Gastroesophageal sphincter (tissue), 4 donors: ENCODE results near the gene CLSTN2. TPM values are rescaled to one million over a fixed set of nuclear protein-coding genes. Genes with fewer than 3 reads are reported as not detected.

ENCODE experiments used
- ATAC-seq: fragments of 150-250 bp; one replicate; pipeline ENCODE4 v1.9.1; 2016; ENCODE audit warnings: mild to moderate bottlenecking, moderate library complexity
- H3K27ac ChIP-seq, 4 donors: fragments of 200-600 bp; sonication (generic) in 3 of 4; 1 replicate in 3 of 4; 2 replicates in 1 of 4; pipeline ENCODE4 v1.5.1; 2016 to 2019
- H3K27me3 ChIP-seq: fragments of 200-600 bp; sonication (generic); one replicate; pipeline ENCODE4 v1.5.1; 2019
- H3K36me3 ChIP-seq, 2 donors: fragments of 200-600 bp; sonication (generic); one replicate each; pipeline ENCODE4 v1.5.1; 2019; ENCODE audit warnings: control low read depth in 1 of 2
- H3K4me1 ChIP-seq, 3 donors: fragments of 200-600 bp; sonication (generic); 1 replicate in 2 of 3; 2 replicates in 1 of 3; pipeline ENCODE4 v1.5.1; 2016 to 2019; ENCODE audit warnings: control low read depth in 2 of 3
- H3K4me3 ChIP-seq, 2 donors: fragments of 200-600 bp; sonication (generic); one replicate each; pipeline ENCODE4 v1.5.1; 2019; ENCODE audit warnings: mild to moderate bottlenecking in 1 of 2, moderate library complexity in 1 of 2
- H3K9me3 ChIP-seq, 3 donors: fragments of 200-600 bp; sonication (generic); one replicate each; pipeline ENCODE4 v1.5.1; 2017 to 2019; ENCODE audit warnings: control low read depth in 2 of 3
- CTCF ChIP-seq, 4 experiments: fragments of 200-600 bp in 2 of 4; fragments of 450-650 bp in 2 of 4; sonication (generic) in 1 of 4; IDR thresholded peaks; one replicate each; pipeline ENCODE4 v1.5.1; 2017 to 2019; ENCODE audit warnings: antibody characterized with exemption in 4 of 4, mild to moderate bottlenecking in 2 of 4, moderate library complexity in 2 of 4
- EP300 ChIP-seq: sonication (generic); formaldehyde crosslinking; IDR thresholded peaks from one replicate; pipeline ENCODE4 v1.6.1; 2017; ENCODE audit warnings: antibody characterized with exemption, mild to moderate bottlenecking
- POLR2A ChIP-seq, 2 donors: fragments of 450-650 bp; IDR thresholded peaks; one replicate each; pipeline ENCODE4 v1.6.1; 2017; ENCODE audit warnings: antibody characterized with exemption in 2 of 2, mild to moderate bottlenecking in 2 of 2, moderate library complexity in 1 of 2
- POLR2AphosphoS5 ChIP-seq: sonication (generic); formaldehyde crosslinking; IDR thresholded peaks from one replicate; pipeline ENCODE4 v1.6.1; 2017; ENCODE audit warnings: antibody characterized with exemption
- WGBS, 2 donors: methylation state at CpG; one replicate each; pipeline ENCODE4 v1.1.5; 2018; ENCODE audit warnings: low coverage in 1 of 2; 5-methylcytosine and 5-hydroxymethylcytosine counted together
- total RNA-seq, 4 donors: library from RNA; depleted of rRNA; stranded (reverse); fragments of >200 nt; gene quantifications; one replicate each; pipeline ENCODE4 v1.1.0, GENCODE V29; 2016

CLSTN2 gene
- total RNA-seq, 4 donors from 2014 or later = 6.6 to 9.7 (median 7.7) TPM

DNA sequence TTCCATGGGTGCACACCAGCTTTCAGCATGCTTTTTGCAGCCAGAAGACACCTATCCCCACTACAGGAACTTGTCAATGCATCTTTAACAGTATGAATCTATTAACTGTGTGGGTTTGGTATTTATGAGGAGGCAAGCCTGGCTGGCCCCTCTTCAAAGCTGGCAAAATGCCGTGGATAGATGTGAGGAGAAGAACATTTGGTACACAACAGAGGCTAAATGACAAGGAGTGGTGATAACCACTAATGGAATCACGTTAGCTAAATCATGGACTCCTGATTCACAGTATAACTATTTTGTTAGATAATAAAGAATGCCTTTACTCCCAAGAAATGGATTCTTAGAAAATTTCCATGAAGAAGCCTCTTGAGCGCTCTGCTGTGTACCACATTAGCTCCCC lies 187.2 kb downstream of the CLSTN2 start:
- H3K4me3 ChIP-seq = no peak overlapping the region
- no peaks in the 10 kb centered on the region for H3K9me3 ChIP-seq
- WGBS, 2 donors = 17 to 22% methylated on average over 3 of the region's 3 CpGs
- TF ChIP-seq POLR2AphosphoS5 = no peak
- no peaks in the 10 kb centered on the region for H3K27me3 ChIP-seq
- ATAC-seq = no peak
- no peaks in the 10 kb centered on the region for H3K4me1 ChIP-seq
- no peak overlapping the region for H3K27ac ChIP-seq
- no peaks in the 10 kb centered on the region for H3K36me3 ChIP-seq

DNA sequence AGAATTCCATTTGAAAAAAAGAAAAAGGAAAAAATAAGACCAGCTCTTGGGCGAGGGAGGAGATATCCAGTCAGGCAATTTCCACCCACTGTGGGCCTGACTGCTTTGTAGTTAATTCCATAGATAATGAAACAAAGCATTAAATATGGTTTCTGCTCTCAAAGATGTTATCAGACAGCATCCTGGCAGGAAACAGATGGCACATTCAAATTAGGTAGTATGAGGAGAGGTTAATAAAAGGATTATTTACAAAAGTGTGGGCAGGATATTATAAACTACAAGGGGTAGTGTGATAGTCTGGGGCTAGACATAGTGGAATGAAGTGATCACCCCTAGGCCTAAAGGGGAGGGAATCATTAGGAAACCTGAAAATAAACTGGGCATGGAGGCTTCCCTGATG lies 193.2 kb downstream of the CLSTN2 start:
- Histone ChIP-seq H3K27ac (no peak overlapping the region), H3K4me1 (no peaks in the 10 kb centered on the region), H3K4me3 (no peak overlapping the region), H3K36me3 (no peaks in the 10 kb centered on the region), H3K9me3 (no peaks in the 10 kb centered on the region), H3K27me3 (no peaks in the 10 kb centered on the region)
- TF ChIP-seq POLR2A (IDR thresholded peaks at IDR 0.05) (no peak), POLR2AphosphoS5 (no peak), CTCF (IDR thresholded peaks at IDR 0.05) (no peak), EP300 (no peak)
- 44 to 67% methylated on average over 1 of the region's 1 CpG for WGBS, 2 donors
- no peak for ATAC-seq

DNA sequence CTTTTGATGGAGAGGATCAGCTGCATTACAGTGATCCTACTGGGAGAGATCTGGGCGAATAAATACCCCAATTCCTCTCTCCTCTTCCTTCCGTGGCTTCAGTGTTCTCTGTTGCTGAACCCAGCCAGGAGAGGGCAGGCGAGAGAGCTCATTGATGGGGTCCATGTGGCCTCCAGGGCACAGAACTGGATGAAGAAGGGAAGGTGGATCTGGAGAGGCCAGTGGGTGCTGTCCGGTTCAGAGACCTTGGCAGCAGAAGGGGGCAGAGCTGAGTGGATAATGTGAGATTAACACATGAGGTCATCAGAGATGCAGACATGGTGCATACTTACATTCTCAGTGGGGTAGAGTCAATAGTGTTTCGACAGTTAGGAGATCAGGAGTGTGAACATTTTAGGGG lies 193.6 kb downstream of the CLSTN2 start:
- Histone ChIP-seq H3K4me1 (no peaks in the 10 kb centered on the region), H3K27me3 (no peaks in the 10 kb centered on the region), H3K27ac (no peak overlapping the region), H3K4me3 (no peak overlapping the region), H3K36me3 (no peaks in the 10 kb centered on the region), H3K9me3 (no peaks in the 10 kb centered on the region)
- TF ChIP-seq EP300 (no peak), CTCF (IDR thresholded peaks at IDR 0.05) (peak in 1 of 4 experiments; percentile 44)
- 71% methylated on average over 2 of the region's 5 CpGs; no CpG with 5 or more reads in 1 of the 2 donors for WGBS, 2 donors
- no peak for ATAC-seq

- no peak for TF ChIP-seq POLR2AphosphoS5
- no peak for TF ChIP-seq EP300
- no peaks in the 10 kb centered on the region for H3K9me3 ChIP-seq
- WGBS, 2 donors = 61% methylated on average over 3 of the region's 6 CpGs; no CpG with 5 or more reads in 1 of the 2 donors
- H3K36me3 ChIP-seq = no peaks in the 10 kb centered on the region
- no peaks in the 10 kb centered on the region for H3K4me1 ChIP-seq
- no peak overlapping the region for H3K4me3 ChIP-seq
- no peaks in the 10 kb centered on the region for H3K27me3 ChIP-seq
- no peak for ATAC-seq
- H3K27ac ChIP-seq = no peak overlapping the region
Measured at GRCh38 chr3:140129768-140130284, 194.8 kb downstream of the CLSTN2 start.

GRCh38 chr3:140131895-140132294 lies 196.9 kb downstream of the CLSTN2 start:
- no peaks in the 10 kb centered on the region for H3K36me3 ChIP-seq
- H3K9me3 ChIP-seq = no peaks in the 10 kb centered on the region
- no peak overlapping the region for H3K27ac ChIP-seq
- H3K4me3 ChIP-seq = no peak overlapping the region
- TF ChIP-seq CTCF (IDR thresholded peaks at IDR 0.05) = no peak
- TF ChIP-seq POLR2AphosphoS5 = no peak
- TF ChIP-seq POLR2A (IDR thresholded peaks at IDR 0.05) = no peak
- no peak for TF ChIP-seq EP300
- no peaks in the 10 kb centered on the region for H3K4me1 ChIP-seq
- WGBS, 2 donors = 35 to 60% methylated on average over 3 of the region's 3 CpGs
- ATAC-seq = no peak
- H3K27me3 ChIP-seq = peaks cover 2% of the 10 kb centered on the region

GRCh38 chr3:140134231-140134965 lies 199.4 kb downstream of the CLSTN2 start:
- H3K9me3 ChIP-seq = no peaks in the 10 kb centered on the region
- H3K4me3 ChIP-seq = no peak overlapping the region
- 78 to 81% methylated on average over 4 of the region's 5 CpGs for WGBS, 2 donors
- TF ChIP-seq CTCF (IDR thresholded peaks at IDR 0.05) = no peak
- no peak for TF ChIP-seq POLR2AphosphoS5
- no peak for TF ChIP-seq EP300
- no peak for TF ChIP-seq POLR2A (IDR thresholded peaks at IDR 0.05)
- H3K36me3 ChIP-seq = no peaks in the 10 kb centered on the region
- H3K27me3 ChIP-seq = peaks cover 7% of the 10 kb centered on the region
- H3K4me1 ChIP-seq = no peaks in the 10 kb centered on the region
- no peak overlapping the region for H3K27ac ChIP-seq
- ATAC-seq = no peak
